Measurements from ENCODE around the gene ANXA4. TPM values are rescaled to one million over a fixed set of nuclear protein-coding genes. Genes with fewer than 3 reads are reported as not detected.
"Not testable (repeated sequence)": the region's sequence is repeated elsewhere in the genome, so short reads cannot be mapped to it uniquely, and the experiment has no call there.

ANXA4 gene
- total RNA-seq, 1 experiment from 2014 or later: 9.5 TPM

GRCh38 chr2:69773206-69773605 is 31.3 kb downstream of the ANXA4 start:
- ChIA-PET CTCF (interaction anchor here (2.0 kb wide), 1 partner anchor 48 kb away, joined by 7 read pairs; no protein-coding TSS in a partner anchor), POLR2A (no interaction called here)
- DNase-seq (ENCODE audit: low spot score) (no peak), ATAC-seq (0 out of 2 replicates have a peak, but pooled peaks have one; percentile 11)
- no peak overlapping the region for H3K4me3 Mint-ChIP-seq
- peaks cover 9% of the 10 kb centered on the region for H3K36me3 Mint-ChIP-seq
- TF ChIP-seq ZNF396 (CRISPR knock-in tag; IDR thresholded peaks at IDR 0.05; ENCODE audit: borderline replicate concordance) (no peak), E2F1 (CRISPR knock-in tag; IDR thresholded peaks at IDR 0.05) (no peak), ZNF317 (CRISPR knock-in tag; IDR thresholded peaks at IDR 0.05; ENCODE audit: borderline replicate concordance, low read depth) (no peak), ZNF423 (CRISPR knock-in tag; IDR thresholded peaks at IDR 0.05) (no peak), SMAD4 (CRISPR knock-in tag; IDR thresholded peaks at IDR 0.05) (no peak), ZNF232 (CRISPR knock-in tag; IDR thresholded peaks at IDR 0.05) (no peak), ZSCAN18 (CRISPR knock-in tag; IDR thresholded peaks at IDR 0.05) (no peak), NR1H2 (CRISPR knock-in tag; IDR thresholded peaks at IDR 0.05) (no peak), SMAD3 (CRISPR knock-in tag; IDR thresholded peaks at IDR 0.05; ENCODE audit: borderline replicate concordance) (no peak), MYBL2 (CRISPR knock-in tag; IDR thresholded peaks at IDR 0.05) (no peak), TP53 (CRISPR knock-in tag; IDR thresholded peaks at IDR 0.05) (no peak)
- TF ChIP-seq, protein P1, sequence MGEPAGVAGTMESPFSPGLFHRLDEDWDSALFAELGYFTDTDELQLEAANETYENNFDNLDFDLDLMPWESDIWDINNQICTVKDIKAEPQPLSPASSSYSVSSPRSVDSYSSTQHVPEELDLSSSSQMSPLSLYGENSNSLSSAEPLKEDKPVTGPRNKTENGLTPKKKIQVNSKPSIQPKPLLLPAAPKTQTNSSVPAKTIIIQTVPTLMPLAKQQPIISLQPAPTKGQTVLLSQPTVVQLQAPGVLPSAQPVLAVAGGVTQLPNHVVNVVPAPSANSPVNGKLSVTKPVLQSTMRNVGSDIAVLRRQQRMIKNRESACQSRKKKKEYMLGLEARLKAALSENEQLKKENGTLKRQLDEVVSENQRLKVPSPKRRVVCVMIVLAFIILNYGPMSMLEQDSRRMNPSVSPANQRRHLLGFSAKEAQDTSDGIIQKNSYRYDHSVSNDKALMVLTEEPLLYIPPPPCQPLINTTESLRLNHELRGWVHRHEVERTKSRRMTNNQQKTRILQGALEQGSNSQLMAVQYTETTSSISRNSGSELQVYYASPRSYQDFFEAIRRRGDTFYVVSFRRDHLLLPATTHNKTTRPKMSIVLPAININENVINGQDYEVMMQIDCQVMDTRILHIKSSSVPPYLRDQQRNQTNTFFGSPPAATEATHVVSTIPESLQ (CRISPR knock-in tag; IDR thresholded peaks at IDR 0.05): no peak
- TF ChIP-seq, protein P2, sequence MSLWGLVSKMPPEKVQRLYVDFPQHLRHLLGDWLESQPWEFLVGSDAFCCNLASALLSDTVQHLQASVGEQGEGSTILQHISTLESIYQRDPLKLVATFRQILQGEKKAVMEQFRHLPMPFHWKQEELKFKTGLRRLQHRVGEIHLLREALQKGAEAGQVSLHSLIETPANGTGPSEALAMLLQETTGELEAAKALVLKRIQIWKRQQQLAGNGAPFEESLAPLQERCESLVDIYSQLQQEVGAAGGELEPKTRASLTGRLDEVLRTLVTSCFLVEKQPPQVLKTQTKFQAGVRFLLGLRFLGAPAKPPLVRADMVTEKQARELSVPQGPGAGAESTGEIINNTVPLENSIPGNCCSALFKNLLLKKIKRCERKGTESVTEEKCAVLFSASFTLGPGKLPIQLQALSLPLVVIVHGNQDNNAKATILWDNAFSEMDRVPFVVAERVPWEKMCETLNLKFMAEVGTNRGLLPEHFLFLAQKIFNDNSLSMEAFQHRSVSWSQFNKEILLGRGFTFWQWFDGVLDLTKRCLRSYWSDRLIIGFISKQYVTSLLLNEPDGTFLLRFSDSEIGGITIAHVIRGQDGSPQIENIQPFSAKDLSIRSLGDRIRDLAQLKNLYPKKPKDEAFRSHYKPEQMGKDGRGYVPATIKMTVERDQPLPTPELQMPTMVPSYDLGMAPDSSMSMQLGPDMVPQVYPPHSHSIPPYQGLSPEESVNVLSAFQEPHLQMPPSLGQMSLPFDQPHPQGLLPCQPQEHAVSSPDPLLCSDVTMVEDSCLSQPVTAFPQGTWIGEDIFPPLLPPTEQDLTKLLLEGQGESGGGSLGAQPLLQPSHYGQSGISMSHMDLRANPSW (CRISPR knock-in tag; conservative IDR thresholded peaks at IDR 0.05; ENCODE audit: low read depth): no peak
- TF ChIP-seq, protein P3, sequence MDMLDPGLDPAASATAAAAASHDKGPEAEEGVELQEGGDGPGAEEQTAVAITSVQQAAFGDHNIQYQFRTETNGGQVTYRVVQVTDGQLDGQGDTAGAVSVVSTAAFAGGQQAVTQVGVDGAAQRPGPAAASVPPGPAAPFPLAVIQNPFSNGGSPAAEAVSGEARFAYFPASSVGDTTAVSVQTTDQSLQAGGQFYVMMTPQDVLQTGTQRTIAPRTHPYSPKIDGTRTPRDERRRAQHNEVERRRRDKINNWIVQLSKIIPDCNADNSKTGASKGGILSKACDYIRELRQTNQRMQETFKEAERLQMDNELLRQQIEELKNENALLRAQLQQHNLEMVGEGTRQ (CRISPR knock-in tag; IDR thresholded peaks at IDR 0.05): no peak
- TF ChIP-seq, protein P4, sequence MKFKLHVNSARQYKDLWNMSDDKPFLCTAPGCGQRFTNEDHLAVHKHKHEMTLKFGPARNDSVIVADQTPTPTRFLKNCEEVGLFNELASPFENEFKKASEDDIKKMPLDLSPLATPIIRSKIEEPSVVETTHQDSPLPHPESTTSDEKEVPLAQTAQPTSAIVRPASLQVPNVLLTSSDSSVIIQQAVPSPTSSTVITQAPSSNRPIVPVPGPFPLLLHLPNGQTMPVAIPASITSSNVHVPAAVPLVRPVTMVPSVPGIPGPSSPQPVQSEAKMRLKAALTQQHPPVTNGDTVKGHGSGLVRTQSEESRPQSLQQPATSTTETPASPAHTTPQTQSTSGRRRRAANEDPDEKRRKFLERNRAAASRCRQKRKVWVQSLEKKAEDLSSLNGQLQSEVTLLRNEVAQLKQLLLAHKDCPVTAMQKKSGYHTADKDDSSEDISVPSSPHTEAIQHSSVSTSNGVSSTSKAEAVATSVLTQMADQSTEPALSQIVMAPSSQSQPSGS (CRISPR knock-in tag; IDR thresholded peaks at IDR 0.05; ENCODE audit: borderline replicate concordance, low read depth): no peak
- TF ChIP-seq, protein P5, sequence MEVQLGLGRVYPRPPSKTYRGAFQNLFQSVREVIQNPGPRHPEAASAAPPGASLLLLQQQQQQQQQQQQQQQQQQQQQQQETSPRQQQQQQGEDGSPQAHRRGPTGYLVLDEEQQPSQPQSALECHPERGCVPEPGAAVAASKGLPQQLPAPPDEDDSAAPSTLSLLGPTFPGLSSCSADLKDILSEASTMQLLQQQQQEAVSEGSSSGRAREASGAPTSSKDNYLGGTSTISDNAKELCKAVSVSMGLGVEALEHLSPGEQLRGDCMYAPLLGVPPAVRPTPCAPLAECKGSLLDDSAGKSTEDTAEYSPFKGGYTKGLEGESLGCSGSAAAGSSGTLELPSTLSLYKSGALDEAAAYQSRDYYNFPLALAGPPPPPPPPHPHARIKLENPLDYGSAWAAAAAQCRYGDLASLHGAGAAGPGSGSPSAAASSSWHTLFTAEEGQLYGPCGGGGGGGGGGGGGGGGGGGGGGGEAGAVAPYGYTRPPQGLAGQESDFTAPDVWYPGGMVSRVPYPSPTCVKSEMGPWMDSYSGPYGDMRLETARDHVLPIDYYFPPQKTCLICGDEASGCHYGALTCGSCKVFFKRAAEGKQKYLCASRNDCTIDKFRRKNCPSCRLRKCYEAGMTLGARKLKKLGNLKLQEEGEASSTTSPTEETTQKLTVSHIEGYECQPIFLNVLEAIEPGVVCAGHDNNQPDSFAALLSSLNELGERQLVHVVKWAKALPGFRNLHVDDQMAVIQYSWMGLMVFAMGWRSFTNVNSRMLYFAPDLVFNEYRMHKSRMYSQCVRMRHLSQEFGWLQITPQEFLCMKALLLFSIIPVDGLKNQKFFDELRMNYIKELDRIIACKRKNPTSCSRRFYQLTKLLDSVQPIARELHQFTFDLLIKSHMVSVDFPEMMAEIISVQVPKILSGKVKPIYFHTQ (CRISPR knock-in tag; IDR thresholded peaks at IDR 0.05): no peak
- TF ChIP-seq, protein P6, sequence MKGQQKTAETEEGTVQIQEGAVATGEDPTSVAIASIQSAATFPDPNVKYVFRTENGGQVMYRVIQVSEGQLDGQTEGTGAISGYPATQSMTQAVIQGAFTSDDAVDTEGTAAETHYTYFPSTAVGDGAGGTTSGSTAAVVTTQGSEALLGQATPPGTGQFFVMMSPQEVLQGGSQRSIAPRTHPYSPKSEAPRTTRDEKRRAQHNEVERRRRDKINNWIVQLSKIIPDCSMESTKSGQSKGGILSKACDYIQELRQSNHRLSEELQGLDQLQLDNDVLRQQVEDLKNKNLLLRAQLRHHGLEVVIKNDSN (CRISPR knock-in tag; IDR thresholded peaks at IDR 0.05): no peak
- H3K27ac Mint-ChIP-seq: peak overlapping the region; percentile 87
- H3K4me1 Mint-ChIP-seq: peaks cover 58% of the 10 kb centered on the region
- H3K9me3 Mint-ChIP-seq: peaks cover 12% of the 10 kb centered on the region
- no peaks in the 10 kb centered on the region for H3K27me3 Mint-ChIP-seq (ENCODE audit: low read depth)

DNA sequence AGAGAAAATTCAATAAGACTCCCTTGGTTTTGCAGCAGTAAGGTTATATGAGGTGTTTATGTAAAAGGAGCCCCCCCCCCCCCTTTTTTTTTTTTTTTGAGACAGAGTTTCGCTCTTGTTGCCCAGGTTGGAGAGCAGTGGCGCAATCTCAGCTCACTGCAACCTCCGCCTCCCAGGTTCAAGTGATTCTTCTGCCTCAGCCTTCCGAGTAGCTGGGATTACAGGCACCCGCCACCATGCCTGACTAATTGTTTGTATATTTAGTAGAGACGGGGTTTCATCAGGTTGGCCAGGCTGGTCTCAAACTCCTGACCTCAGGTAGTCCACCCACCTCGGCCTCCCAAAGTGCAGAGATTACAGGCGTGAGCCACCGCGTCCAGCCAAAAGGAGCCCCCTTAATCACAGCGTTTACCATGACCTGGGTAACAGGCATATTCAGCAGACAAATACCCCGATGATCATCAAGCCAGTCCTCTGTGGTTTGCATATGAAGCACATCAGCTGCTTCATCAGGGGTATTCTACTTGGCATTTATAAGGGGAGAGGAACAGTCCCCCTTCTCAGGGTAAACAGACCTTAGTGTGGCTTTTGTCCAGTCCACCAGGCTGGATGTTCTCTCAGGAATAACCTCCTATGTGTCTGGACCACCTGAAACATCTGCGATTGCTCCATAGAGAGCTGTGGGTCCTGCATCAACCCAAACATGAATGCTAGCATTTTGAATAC is 32.5 kb downstream of the ANXA4 start:
- ChIA-PET POLR2A (interaction anchor here (0.6 kb wide), 1 partner anchor 139 kb away, joined by 3 read pairs; no protein-coding TSS in a partner anchor), CTCF (interaction anchor here (0.6 to 4.5 kb wide), 3 partner anchors 43 to 55 kb away, joined by 3 to 21 read pairs (median 3); no protein-coding TSS in a partner anchor)
- H3K36me3 Mint-ChIP-seq; H3K27me3 Mint-ChIP-seq (ENCODE audit: low read depth); ATAC-seq; DNase-seq (ENCODE audit: low spot score); H3K4me3 Mint-ChIP-seq: not testable (repeated sequence)
- peaks cover 61% of the 10 kb centered on the region for H3K4me1 Mint-ChIP-seq
- peak overlapping the region; percentile 68 for H3K27ac Mint-ChIP-seq
- H3K9me3 Mint-ChIP-seq: peaks cover 12% of the 10 kb centered on the region
